OCI-LY7 (cell line): ENCODE data around the gene FOXK1. TPM values are rescaled to one million over a fixed set of nuclear protein-coding genes. Genes with fewer than 3 reads are reported as not detected.

Experiments used
- BruUV-seq: library from RNA; stranded (reverse); fragments of 400-500 nt; replicated peaks from 2 replicates; lab custom pipeline; 2021; lab: Mats Ljungman, UMichigan
- CTCF ChIA-PET: fragments of 300-600 bp; sonication (Branson Sonifier 250); formaldehyde crosslinking; loops from one replicate; lab custom pipeline; 2022; ENCODE audit warnings: antibody characterized with exemption; ENCODE audit not compliant: unreplicated experiment; lab: Charles Lee
- POLR2A ChIA-PET: fragments of 300-600 bp; sonication (Branson Sonifier 250); formaldehyde crosslinking; loops from one replicate; lab custom pipeline; 2022; ENCODE audit warnings: antibody characterized with exemption; lab: Charles Lee
- DNase-seq: peaks from one replicate; pipeline ENCODE4 v3.0.0-alpha.2; 2015; ENCODE audit warnings: low spot score
- H2AFZ ChIP-seq: fragments of 200-600 bp; sonication (generic), shearing (Covaris generic); 2 replicates; pipeline ENCODE4 v1.6.1; 2014; ENCODE audit warnings: mild to moderate bottlenecking, antibody characterized with exemption, low read length, moderate library complexity
- H3K27ac ChIP-seq: fragments of 200-600 bp; sonication (generic); 2 replicates; pipeline ENCODE4 v1.5.1; 2014; ENCODE audit warnings: mixed run types, low read depth, mild to moderate bottlenecking, moderate library complexity, low read length, inconsistent platforms; ENCODE audit not compliant: poor library complexity, severe bottlenecking
- H3K36me3 ChIP-seq: fragments of 200-600 bp; sonication (generic); 2 replicates; pipeline ENCODE4 v1.6.1; 2014; ENCODE audit warnings: mild to moderate bottlenecking, antibody characterized with exemption, low read length, moderate library complexity, mixed read lengths; ENCODE audit not compliant: insufficient read depth
- H3K4me1 ChIP-seq: fragments of 200-600 bp; sonication (generic); 2 replicates; pipeline ENCODE4 v1.5.1; 2014; ENCODE audit warnings: mild to moderate bottlenecking, low read length; ENCODE audit not compliant: insufficient read depth, poor library complexity, severe bottlenecking
- H3K4me2 ChIP-seq: fragments of 200-600 bp; sonication (generic); 2 replicates; pipeline ENCODE4 v1.6.1; 2014; ENCODE audit warnings: mild to moderate bottlenecking, low read length
- H3K4me3 ChIP-seq: fragments of 200-600 bp; sonication (generic); 2 replicates; pipeline ENCODE4 v1.5.1; 2014; ENCODE audit warnings: mild to moderate bottlenecking, low read depth, low read length; ENCODE audit not compliant: poor library complexity, severe bottlenecking
- H3K79me2 ChIP-seq: fragments of 200-600 bp; sonication (generic); 2 replicates; pipeline ENCODE4 v1.6.1; 2016; ENCODE audit warnings: low read depth, mild to moderate bottlenecking, low read length, moderate library complexity, mixed read lengths; ENCODE audit not compliant: insufficient read depth
- H3K9me2 ChIP-seq: fragments of 200-600 bp; sonication (generic); 2 replicates; pipeline ENCODE4 v1.6.1; 2016; ENCODE audit warnings: mild to moderate bottlenecking, low read length, mixed read lengths; ENCODE audit not compliant: insufficient read depth
- H3K9me3 ChIP-seq: fragments of 200-600 bp; sonication (generic); 2 replicates; pipeline ENCODE4 v1.6.1; 2014; ENCODE audit warnings: mild to moderate bottlenecking, mixed run types, low read length, mixed read lengths
- H4K20me1 ChIP-seq: fragments of 200-600 bp; sonication (generic); 2 replicates; pipeline ENCODE4 v1.6.1; 2014; ENCODE audit warnings: mild to moderate bottlenecking, antibody characterized with exemption, low read length, moderate library complexity, mixed read lengths; ENCODE audit not compliant: insufficient read depth
- EZH2phosphoT487 ChIP-seq: fragments of 200-600 bp; sonication (generic); IDR thresholded peaks from 2 replicates; pipeline ENCODE4 v1.6.1; 2018; ENCODE audit warnings: low read depth, borderline replicate concordance, mild to moderate bottlenecking, mixed run types, antibody characterized with exemption, low read length, moderate library complexity, mixed read lengths
- intact Hi-C: fragments of 100-400 bp; cut with micrococcal nuclease; formaldehyde crosslinking; loops from one replicate; pipeline ENCODE4 v1.10.0; 2022; ENCODE audit not compliant: unreplicated experiment
- total RNA-seq, 2 experiments: library from RNA; depleted of rRNA in 1 of 2; stranded (reverse); fragments of >200 nt in 1 of 2; shearing (Covaris generic) in 1 of 2; gene quantifications; 2 replicates each; pipeline ENCODE4 v1.2.3, GENCODE V29; 2014 to 2022
- TF ChIP-seq, protein P1 (sequence below): fragments of 200-600 bp; sonication (generic); conservative IDR thresholded peaks from 2 replicates; pipeline ENCODE4 v1.5.1; 2014; ENCODE audit warnings: mild to moderate bottlenecking, antibody characterized with exemption, low read length, moderate library complexity, mixed read lengths

The FOXK1 gene
- total RNA-seq, 2 experiments from 2014 or later: 17.3 to 34.5 TPM

DNA sequence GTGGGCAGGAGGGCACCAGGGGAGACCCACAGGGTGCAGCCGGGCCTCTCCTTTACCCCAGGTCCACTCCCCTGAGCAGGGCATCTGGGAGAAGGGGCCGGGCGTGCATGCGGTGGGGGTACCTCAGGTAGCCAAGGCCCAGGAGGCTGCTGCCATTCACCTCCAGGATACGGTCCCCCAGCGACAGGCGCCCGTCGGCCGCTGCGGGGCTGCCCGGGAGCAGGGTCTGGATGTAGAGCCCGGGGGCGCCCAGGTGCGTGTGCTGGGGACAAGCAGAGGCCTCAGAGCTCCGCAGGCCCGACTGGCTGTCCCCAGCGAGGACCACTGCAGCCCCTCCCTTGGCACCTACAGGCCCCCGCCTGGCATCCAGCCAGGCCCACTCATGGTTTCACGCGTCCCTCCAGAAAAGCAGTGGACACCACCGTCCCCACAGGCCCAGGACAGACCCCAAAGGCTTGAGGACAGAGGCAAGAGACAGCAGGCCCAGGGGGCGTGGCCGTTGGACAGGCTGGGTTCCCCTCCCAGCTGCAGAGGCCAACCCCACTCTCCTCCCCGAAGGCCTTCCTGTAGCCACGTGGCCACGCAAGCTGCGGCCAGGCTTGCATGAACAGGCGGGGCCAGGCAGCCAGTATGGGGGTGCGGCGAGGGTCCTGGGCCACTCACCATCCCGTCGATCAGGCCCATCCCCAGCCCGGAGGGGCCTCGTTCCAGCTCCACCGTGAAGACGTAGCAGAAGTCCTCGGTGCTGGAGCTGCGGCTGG, 117.6 kb downstream of the FOXK1 start:
- Histone ChIP-seq H3K4me3 (no peak overlapping the region), H3K79me2 (no peaks in the 10 kb centered on the region), H3K36me3 (peaks cover 3% of the 10 kb centered on the region), H3K4me1 (no peaks in the 10 kb centered on the region), H2AFZ (no peak overlapping the region), H3K4me2 (no peak overlapping the region), H3K9me2 (no peaks in the 10 kb centered on the region), H3K27ac (no peak overlapping the region), H3K9me3 (no peaks in the 10 kb centered on the region), H4K20me1 (no peaks in the 10 kb centered on the region)
- TF ChIP-seq, protein P1, sequence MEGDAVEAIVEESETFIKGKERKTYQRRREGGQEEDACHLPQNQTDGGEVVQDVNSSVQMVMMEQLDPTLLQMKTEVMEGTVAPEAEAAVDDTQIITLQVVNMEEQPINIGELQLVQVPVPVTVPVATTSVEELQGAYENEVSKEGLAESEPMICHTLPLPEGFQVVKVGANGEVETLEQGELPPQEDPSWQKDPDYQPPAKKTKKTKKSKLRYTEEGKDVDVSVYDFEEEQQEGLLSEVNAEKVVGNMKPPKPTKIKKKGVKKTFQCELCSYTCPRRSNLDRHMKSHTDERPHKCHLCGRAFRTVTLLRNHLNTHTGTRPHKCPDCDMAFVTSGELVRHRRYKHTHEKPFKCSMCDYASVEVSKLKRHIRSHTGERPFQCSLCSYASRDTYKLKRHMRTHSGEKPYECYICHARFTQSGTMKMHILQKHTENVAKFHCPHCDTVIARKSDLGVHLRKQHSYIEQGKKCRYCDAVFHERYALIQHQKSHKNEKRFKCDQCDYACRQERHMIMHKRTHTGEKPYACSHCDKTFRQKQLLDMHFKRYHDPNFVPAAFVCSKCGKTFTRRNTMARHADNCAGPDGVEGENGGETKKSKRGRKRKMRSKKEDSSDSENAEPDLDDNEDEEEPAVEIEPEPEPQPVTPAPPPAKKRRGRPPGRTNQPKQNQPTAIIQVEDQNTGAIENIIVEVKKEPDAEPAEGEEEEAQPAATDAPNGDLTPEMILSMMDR: no peak
- no peak for TF ChIP-seq EZH2phosphoT487
- no TSS peak for BruUV-seq
- CTCF ChIA-PET: interaction anchor here (0.6 kb wide), 2 partner anchors 287 to 832 kb away, joined by 3 to 8 read pairs; no protein-coding TSS in a partner anchor
- POLR2A ChIA-PET: no interaction called here
- DNase-seq: no peak
- intact Hi-C loops: no loop called here

DNA sequence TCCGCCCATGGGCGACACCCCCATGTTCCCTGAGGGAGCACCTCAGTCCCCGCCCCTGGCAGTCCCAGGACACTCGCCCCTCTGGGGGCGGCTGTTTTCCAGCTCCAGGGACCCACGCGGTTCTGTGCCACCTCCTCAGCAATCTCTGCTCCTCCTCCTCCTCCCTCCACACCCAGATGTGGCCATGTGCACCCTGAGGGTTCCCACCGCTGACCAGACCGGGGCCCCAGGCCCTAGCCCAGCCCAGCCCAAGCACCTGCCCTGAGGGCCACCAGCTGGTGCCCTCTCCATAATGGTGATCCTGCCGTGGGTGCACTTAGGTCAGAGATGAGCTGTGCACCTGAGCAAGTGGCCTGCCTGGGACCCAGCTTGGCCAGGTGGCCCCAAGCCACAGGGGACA, 118.4 kb downstream of the FOXK1 start:
- no TSS peak for BruUV-seq
- no peaks in the 10 kb centered on the region for H3K9me2 ChIP-seq
- POLR2A ChIA-PET: no interaction called here
- intact Hi-C loops: no loop called here
- H3K4me1 ChIP-seq: no peaks in the 10 kb centered on the region
- no peak overlapping the region for H3K27ac ChIP-seq
- H3K4me3 ChIP-seq: no peak overlapping the region
- no peaks in the 10 kb centered on the region for H3K79me2 ChIP-seq
- no peak for DNase-seq
- H2AFZ ChIP-seq: no peak overlapping the region
- no peak overlapping the region for H3K4me2 ChIP-seq
- TF ChIP-seq, protein P1: no peak
- TF ChIP-seq EZH2phosphoT487: no peak
- no peaks in the 10 kb centered on the region for H3K9me3 ChIP-seq
- H3K36me3 ChIP-seq: no peaks in the 10 kb centered on the region
- CTCF ChIA-PET: interaction anchor here (0.6 kb wide), 1 partner anchor 833 kb away, joined by 3 read pairs; no protein-coding TSS in a partner anchor
- no peaks in the 10 kb centered on the region for H4K20me1 ChIP-seq
